KOPT-K1 (cell line): ENCODE data around the gene LYRM9.
A peak's percentile ranks its signal among the peaks of the same experiment; 100 is the strongest.
"Not testable (repeated sequence)": the region's sequence is repeated elsewhere in the genome, so short reads cannot be mapped to it uniquely, and the experiment has no call there.

Source experiments
- H3K27ac ChIP-seq: fragments of 200-600 bp; sonication (generic); 2 replicates; pipeline ENCODE4 v1.5.1; 2016; ENCODE audit warnings: antibody characterized with exemption, mild to moderate bottlenecking, low read depth, low read length; ENCODE audit not compliant: poor library complexity, severe bottlenecking
- H3K36me3 ChIP-seq: fragments of 200-600 bp; sonication (generic); 2 replicates; pipeline ENCODE4 v1.5.1; 2017; ENCODE audit warnings: antibody characterized with exemption, mild to moderate bottlenecking, low read length, moderate library complexity; ENCODE audit not compliant: insufficient read depth
- H3K9me3 ChIP-seq: fragments of 200-600 bp; sonication (generic); 2 replicates; pipeline ENCODE4 v1.5.1; 2017; ENCODE audit warnings: antibody characterized with exemption, low read length, mild to moderate bottlenecking; ENCODE audit not compliant: insufficient read depth, poor library complexity, severe bottlenecking

LYRM9 gene

DNA sequence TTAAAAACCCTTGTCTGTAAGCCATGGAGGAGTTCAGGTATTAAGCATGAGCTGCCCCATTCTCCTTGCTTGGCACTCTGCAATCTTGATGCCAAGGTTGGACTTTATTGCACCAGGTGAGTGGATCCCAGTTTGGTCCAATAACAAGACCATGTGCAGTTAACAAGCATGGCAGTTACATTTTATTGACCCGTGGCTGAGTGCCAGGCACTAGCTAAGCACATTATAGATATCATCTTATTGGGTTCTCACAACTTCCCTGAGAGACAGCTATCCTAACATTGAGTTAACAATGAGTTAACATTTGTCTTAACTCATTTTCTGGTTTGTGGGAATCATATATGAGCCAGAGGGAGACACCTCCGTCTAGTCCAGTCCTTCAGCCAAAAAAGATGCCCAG lies 21.8 kb downstream of the LYRM9 start:
- H3K9me3 ChIP-seq = peaks cover 13% of the 10 kb centered on the region
- no peak overlapping the region for H3K27ac ChIP-seq
- no peaks in the 10 kb centered on the region for H3K36me3 ChIP-seq

DNA sequence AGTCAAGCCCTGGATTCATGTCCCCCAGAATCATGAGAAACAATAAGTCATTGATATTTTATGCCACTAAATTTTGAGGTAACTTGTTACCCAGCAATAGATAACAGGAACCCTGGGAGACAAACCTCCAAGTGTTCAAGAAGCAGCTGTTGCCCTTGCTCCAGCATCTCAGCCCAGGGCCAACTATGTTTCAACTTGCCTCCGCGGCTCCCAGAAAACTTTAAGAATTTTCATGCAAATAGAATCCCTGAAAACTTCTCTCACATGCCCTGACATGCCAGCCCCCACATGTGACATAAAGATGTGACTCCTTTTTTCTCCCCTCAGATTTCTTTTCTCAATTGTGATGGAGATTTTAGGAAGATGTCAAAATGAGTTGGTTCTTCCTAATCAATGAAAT lies 22.8 kb downstream of the LYRM9 start:
- Histone ChIP-seq H3K36me3 (no peaks in the 10 kb centered on the region), H3K9me3 (peaks cover 13% of the 10 kb centered on the region), H3K27ac (no peak overlapping the region)

DNA sequence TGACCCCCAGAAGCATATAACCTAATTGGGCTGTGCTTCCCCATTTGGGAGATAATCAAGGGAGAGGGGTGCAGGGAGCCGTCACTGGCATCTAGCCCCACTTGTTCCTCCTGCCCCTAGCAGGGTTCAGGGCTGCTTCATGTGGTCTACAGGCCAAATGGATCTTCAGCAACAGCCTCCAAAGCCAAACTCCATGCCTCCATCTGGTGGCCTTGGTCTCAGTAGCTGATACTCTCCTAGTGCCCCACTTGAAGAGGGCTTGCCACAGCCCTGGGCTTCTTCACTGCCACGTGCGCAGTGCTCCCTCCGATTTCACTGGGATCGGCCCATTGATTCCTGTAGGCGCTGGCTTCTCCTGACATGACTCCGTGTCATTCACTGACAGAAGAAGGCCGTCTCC lies 24.6 kb downstream of the LYRM9 start:
- Histone ChIP-seq H3K9me3 (peaks cover 11% of the 10 kb centered on the region), H3K27ac (no peak overlapping the region), H3K36me3 (no peaks in the 10 kb centered on the region)

DNA sequence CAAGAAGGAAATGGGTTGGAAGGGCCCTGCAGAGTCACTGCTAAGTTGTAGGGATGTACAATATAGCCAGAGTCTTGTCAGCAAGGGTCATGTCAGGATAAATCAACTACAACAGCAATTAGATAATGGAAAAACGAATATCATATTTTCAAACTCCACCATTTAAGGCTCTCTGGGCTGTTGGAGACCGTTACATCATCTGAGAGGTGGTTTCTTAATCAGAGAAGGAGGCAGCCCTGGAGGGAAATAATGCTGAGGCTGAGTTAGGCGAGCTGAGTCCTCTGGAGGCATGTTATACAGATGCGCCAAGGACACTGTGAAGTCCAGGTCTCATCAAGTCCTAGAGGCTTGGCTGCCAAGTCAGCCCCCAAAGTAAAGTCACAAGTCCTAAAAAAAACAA lies 30.3 kb downstream of the LYRM9 start:
- Histone ChIP-seq H3K9me3 (no peaks in the 10 kb centered on the region), H3K27ac (no peak overlapping the region), H3K36me3 (no peaks in the 10 kb centered on the region)

DNA sequence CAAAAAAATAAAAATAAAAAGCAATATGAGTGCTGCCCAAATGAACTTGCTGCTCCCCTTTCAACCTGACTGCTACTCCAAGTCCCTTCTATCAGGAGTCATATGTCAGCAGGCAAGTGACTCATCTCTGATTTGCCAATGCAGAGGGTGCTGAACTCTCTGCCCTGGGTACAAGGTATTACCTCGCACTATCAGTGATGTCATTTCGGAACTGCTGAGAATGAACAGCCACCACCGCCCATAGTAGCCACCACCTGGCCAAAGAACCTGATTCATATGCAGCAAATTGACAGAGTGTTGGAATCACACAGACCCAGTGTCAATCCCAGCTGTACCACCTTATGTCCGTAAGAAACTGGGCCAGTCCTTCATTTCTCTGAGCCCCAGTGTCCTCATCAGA lies 31.2 kb downstream of the LYRM9 start:
- H3K9me3 ChIP-seq = no peaks in the 10 kb centered on the region
- H3K36me3 ChIP-seq = no peaks in the 10 kb centered on the region
- no peak overlapping the region for H3K27ac ChIP-seq

DNA sequence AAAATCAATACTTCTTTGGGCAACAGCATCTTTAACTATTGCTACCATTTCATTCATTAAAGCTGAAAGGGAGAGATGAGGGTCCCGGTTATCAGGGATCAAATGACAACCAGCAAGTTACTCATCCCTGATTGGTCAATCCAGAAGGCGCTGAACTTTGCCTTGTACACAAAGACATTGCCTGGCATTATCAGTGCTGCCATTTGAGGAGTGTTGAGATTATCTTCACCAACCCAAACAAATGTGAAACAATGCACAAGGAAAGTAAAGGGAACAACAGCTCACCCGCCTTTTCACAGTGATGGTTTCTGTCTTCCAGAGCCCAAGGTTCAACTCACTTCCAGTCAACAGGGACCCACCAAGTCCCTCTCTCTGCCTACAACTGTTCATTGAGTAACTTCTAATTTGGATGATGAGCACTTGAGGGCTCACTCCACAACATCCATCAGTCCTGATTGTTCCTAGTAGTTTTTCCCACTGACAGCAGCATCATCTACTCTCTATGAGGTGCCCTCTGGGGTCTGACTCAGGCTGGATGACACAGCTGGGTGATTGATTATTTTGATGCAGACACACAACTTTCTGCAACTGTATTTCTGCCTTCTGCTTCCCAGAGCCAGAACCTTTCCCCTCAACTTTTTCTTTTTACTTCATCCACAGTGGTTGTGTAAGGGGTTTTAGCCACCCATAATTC lies 32.0 kb downstream of the LYRM9 start:
- no peaks in the 10 kb centered on the region for H3K36me3 ChIP-seq
- H3K9me3 ChIP-seq = no peaks in the 10 kb centered on the region
- H3K27ac ChIP-seq = no peak overlapping the region

DNA sequence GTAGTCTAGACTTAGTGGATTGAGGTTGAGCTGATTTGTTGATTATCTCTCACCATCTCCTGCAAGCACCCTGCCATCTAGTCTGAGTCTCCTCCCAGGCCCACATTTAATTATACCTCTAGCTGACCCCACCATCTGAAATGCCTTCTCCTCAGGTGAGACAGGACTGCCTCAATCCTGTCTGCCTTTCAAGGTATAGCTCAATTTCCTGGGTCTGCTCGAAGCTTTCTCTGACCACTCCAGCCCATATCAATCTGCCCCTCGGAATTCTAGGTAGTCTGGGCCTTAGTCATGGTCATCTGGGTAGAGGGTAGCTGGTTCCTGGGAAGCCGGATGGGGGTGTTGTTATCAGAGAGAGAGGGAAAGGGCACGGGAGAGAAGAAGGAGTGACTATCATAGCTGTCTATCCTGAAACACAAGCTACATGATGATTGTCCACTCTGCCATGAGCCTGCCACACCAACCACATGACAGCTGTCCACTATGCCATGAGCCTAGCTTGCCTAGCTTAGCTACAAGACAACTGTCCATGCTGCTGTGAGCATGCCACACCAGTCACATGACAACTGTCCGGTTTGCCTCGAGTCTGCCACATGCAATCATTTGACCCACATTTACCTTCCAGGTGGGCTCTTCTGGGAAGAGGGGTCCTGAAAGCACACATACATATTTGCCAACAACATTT lies 34.4 kb downstream of the LYRM9 start:
- H3K27ac ChIP-seq = no peak overlapping the region
- H3K9me3 ChIP-seq = no peaks in the 10 kb centered on the region
- no peaks in the 10 kb centered on the region for H3K36me3 ChIP-seq

DNA sequence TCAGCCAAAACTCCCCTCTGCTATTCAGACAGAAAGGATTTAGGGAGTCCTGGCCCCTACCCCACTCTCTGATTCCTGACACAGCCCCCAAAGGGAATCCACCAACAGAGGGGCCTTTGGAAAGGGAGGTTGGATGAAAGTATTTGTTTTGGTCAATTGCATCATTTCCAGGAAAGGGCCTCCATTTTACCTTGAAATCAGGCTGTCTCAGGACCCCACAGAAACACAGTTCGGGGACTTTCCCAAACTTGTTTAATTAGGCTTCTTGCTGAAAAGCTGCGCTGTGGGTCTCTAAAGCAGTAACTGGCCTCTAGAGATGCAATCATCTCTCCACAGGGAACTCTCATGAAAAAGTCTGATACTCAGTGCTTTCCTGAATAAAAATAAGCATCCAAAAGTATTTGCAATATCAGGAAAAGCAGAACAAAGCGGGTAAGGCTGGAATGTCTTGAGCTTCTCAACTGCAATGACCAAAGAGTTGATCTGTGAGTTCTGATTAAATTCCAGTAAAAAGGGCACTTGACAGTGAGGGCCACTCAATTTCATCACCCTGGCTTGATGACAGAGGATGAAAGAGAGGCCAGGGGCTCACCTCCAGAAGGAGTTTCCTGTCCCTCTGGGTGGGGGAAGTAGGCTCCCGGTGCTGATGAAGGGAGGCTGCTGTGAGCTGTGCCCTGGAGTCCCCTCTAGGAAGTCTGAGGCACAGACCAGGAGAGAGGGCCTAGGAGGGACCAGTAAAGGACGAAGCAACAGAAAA lies 36.3 kb downstream of the LYRM9 start:
- Histone ChIP-seq H3K9me3 (no peaks in the 10 kb centered on the region), H3K36me3 (no peaks in the 10 kb centered on the region), H3K27ac (no peak overlapping the region)

DNA sequence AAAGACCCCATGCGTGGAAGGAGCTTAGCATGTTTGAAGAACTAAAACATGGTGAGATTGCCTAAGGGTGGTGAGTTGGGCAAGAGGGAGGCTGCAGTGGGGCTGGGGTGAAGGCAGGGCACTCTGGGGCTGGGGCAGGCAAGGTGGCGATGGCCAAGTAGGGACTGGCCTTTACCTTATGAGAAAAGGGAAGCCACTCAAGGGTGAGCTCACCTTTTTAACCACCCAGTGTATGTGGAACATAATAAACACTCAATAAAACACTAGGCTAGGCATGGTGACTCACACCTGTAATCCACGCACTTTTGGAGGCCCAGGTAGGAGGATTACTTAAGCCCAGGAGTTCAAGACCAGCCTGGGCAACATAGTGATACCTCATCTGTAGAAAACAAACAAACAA lies 37.7 kb downstream of the LYRM9 start:
- no peaks in the 10 kb centered on the region for H3K9me3 ChIP-seq
- H3K36me3 ChIP-seq = no peaks in the 10 kb centered on the region
- no peak overlapping the region for H3K27ac ChIP-seq

DNA sequence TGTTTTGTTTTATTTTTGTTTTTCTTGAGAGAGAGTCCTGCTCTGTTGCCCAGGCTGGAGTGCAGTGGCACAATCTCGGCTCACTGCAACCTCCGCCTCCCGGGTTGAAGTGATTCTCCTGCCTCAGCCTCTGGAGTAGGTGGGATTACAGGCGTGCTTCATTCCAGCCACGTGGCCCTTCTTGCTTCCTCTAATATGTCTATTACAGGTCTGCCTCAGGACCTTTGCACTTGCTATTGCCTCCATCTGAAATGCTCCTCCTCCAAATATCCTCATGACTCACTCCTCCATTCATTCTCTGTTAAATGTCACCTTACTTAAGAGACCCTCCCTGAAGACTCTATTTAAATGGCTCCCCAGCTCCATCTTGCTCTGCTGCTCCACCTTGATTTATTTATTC lies 39.0 kb downstream of the LYRM9 start:
- no peaks in the 10 kb centered on the region for H3K9me3 ChIP-seq
- no peaks in the 10 kb centered on the region for H3K36me3 ChIP-seq
- no peak overlapping the region for H3K27ac ChIP-seq

DNA sequence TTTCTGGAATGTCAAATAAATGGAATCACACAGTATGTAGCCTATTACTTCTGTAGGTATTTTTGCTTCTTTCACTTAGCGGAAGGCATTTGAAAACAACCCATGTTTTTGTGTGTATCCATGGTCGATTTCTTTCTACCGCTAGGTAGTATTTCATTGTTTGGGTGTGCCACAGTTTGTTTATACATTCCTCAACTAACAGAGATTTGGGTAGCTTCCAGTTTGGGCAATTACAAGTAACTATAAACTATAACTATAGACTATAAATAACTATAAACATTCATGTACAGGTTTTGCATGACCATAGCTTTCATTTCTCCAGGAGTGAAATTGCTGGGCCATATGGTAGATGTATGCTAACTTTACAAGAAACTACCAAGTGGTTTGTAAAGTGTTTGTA lies 40.1 kb downstream of the LYRM9 start:
- no peaks in the 10 kb centered on the region for H3K36me3 ChIP-seq
- no peak overlapping the region for H3K27ac ChIP-seq
- H3K9me3 ChIP-seq = no peaks in the 10 kb centered on the region

DNA sequence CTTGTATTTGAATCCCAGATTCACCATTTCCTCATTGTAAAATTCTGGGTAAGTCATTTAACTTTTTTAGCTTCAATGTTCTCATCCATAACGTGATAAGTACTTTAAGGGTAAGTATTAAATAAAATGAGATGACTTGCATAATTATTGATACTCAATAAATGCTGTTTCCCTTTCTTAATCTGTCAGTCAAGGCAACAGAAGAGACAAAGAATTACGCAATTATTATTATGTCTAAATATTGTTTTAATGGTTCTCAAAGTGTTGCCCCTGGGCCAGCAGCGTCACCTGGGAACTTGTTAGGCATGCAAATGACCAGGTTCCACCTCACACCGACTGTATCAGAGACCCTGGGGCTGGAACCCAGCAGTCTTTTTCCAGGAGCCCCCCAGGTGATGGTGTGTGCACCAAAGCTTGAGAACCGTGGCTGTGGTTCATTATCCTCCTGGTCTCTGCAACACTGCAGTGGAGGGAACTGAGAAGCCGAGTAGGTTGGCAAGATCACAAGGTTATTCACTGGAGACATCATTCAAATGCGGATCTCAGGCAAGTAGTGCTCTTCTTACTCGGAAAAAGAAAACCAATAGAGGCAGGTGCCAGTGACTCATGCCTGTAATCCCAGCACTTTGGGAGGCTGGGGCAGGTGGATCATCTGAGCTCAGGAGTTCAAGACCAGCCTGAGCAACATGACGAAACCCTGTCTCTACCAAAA lies 43.5 kb downstream of the LYRM9 start:
- H3K36me3 ChIP-seq = no peaks in the 10 kb centered on the region
- H3K9me3 ChIP-seq = peaks cover 5% of the 10 kb centered on the region
- no peak overlapping the region for H3K27ac ChIP-seq

DNA sequence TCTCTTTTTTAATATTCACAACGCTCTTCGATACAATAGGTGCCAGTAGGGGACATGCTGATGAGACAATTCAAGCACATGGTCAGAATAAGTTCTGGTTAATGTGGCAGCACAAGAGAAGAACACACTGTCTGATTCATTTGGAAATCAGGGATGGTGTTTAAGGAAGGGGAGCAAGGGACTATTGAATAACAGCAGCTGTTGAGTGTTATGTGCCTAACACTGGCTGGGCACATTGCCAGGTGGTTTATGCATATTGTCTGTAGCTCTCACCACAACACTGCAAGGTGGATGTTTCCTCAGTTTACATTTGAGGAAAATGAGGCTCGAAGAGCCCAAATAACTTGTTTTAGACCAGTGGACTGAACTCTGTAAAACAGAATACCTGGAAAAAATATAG lies 44.2 kb downstream of the LYRM9 start:
- Histone ChIP-seq H3K36me3 (no peaks in the 10 kb centered on the region), H3K9me3 (peaks cover 5% of the 10 kb centered on the region)

DNA sequence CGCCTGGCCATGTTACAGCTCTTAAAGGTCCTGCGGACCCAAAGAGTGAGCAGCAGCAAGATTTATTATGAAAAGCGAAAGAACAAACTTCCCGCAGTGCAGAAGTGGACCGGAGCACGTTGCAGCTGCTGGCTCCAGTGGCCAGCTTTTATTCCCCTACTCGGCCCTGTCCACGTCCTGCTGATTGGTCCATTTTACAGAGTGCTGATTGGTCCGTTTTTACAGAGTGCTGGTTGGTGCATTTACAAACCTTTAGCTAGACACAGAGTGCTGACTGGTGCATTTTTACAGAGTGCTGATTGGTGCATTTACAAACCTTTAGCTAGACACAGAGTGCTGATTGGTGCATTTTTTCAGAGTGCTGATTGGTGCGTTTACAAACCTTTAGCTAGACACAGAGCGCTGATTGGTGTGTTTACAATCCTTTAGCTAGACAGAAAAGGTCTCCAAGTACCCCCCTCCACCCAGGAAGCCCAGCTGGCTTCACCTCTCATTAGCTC lies 46.3 kb downstream of the LYRM9 start:
- H3K36me3 ChIP-seq, H3K9me3 ChIP-seq: not testable (repeated sequence)
- peak overlapping the region; percentile 56 for H3K27ac ChIP-seq

More for the DNA sequence above, 44.2 kb downstream of the LYRM9 start:
- no peak overlapping the region for H3K27ac ChIP-seq
